Fibroblast of lung (primary cell): ENCODE results near the gene CLEC16A. TPM values are rescaled to one million over a fixed set of nuclear protein-coding genes. Genes with fewer than 3 reads are reported as not detected.

Experiments
- DNase-seq, 2 donors: peaks; one replicate each; pipeline versions ENCODE4 v3.0.0 to v3.0.0-alpha.2; 2010; ENCODE audit warnings: low read depth in 2 of 2
- H2AFZ ChIP-seq: 2 replicates; pipeline ENCODE4 v1.5.1; 2012; ENCODE audit warnings: low read length, control low read depth, inconsistent platforms
- H3K27ac ChIP-seq: 2 replicates; pipeline ENCODE4 v1.5.1; 2011; ENCODE audit warnings: low read length, control low read depth; ENCODE audit not compliant: insufficient read depth
- H3K27me3 ChIP-seq: 2 replicates; pipeline ENCODE4 v1.5.1; 2011; ENCODE audit warnings: mild to moderate bottlenecking, low read length; ENCODE audit not compliant: control insufficient read depth, insufficient read depth
- H3K36me3 ChIP-seq: 2 replicates; pipeline ENCODE4 v1.5.1; 2011; ENCODE audit warnings: low read length; ENCODE audit not compliant: control insufficient read depth, insufficient read depth
- H3K4me1 ChIP-seq: 2 replicates; pipeline ENCODE4 v1.5.1; 2011; ENCODE audit warnings: low read length; ENCODE audit not compliant: control insufficient read depth, insufficient read depth; ENCODE audit errors: extremely low read depth
- H3K4me2 ChIP-seq: 2 replicates; pipeline ENCODE4 v1.5.1; 2011; ENCODE audit warnings: low read length, control low read depth; ENCODE audit not compliant: insufficient read depth; ENCODE audit errors: extremely low read depth
- H3K4me3 ChIP-seq, 4 experiments: fragments of 200-600 bp in 1 of 4; sonication (generic) in 1 of 4; replicated peaks in 1 of 4; 2 replicates each; pipeline ENCODE4 v1.5.1; 2011 to 2016; ENCODE audit warnings: low read length in 4 of 4, low read depth in 3 of 4, mild to moderate bottlenecking in 3 of 4, control low read depth in 2 of 4, inconsistent platforms in 1 of 4, mixed read lengths in 1 of 4; ENCODE audit not compliant: insufficient read depth in 1 of 4; ENCODE audit errors: control extremely low read depth in 1 of 4
- H3K79me2 ChIP-seq: 2 replicates; pipeline ENCODE4 v1.5.1; 2012; ENCODE audit warnings: mild to moderate bottlenecking, low read length, inconsistent platforms; ENCODE audit not compliant: control insufficient read depth, insufficient read depth
- H3K9ac ChIP-seq: 2 replicates; pipeline ENCODE4 v1.5.1; 2011; ENCODE audit warnings: mild to moderate bottlenecking, low read length, control low read depth; ENCODE audit not compliant: insufficient read depth
- H3K9me3 ChIP-seq: 2 replicates; pipeline ENCODE4 v1.5.1; 2012; ENCODE audit warnings: low read depth, low read length; ENCODE audit not compliant: control insufficient read depth, insufficient read depth
- H4K20me1 ChIP-seq: 2 replicates; pipeline ENCODE4 v1.5.1; 2011; ENCODE audit warnings: low read length; ENCODE audit not compliant: control insufficient read depth, insufficient read depth; ENCODE audit errors: extremely low read depth
- EZH2 ChIP-seq: IDR thresholded peaks from 2 replicates; pipeline ENCODE4 v1.5.1; 2012; ENCODE audit warnings: low read length, control low read depth, mild to moderate bottlenecking; ENCODE audit errors: missing control alignments
- polyA plus RNA-seq, 2 donors: library from polyadenylated mRNA; depleted of rRNA in 1 of 2; stranded (reverse) in 1 of 2; unstranded in 1 of 2; fragments of >200 nt; gene quantifications; 2 replicates each; pipeline ENCODE4 v1.2.1, GENCODE V29; 2011 to 2012; ENCODE audit warnings: missing spikeins in 1 of 2
- total RNA-seq: library from RNA; depleted of rRNA; stranded (reverse); fragments of >200 nt; gene quantifications from 2 replicates; pipeline ENCODE4 v1.2.1, GENCODE V29; 2014
- TF ChIP-seq, protein P1 (sequence below), 2 donors: IDR thresholded peaks in 1 of 2; conservative IDR thresholded peaks in 1 of 2; 1 replicate in 1 of 2; 2 replicates in 1 of 2; pipeline ENCODE4 v1.5.1; 2011 to 2012; ENCODE audit warnings: low read length in 2 of 2, control low read depth in 1 of 2, inconsistent platforms in 1 of 2, low read depth in 1 of 2, mild to moderate bottlenecking in 1 of 2

The CLEC16A gene
- total and polyA plus RNA-seq, 2 donors (not counting 1 experiment from before 2014, with no cell fraction given), result 9.1 to 22.0 TPM

DNA sequence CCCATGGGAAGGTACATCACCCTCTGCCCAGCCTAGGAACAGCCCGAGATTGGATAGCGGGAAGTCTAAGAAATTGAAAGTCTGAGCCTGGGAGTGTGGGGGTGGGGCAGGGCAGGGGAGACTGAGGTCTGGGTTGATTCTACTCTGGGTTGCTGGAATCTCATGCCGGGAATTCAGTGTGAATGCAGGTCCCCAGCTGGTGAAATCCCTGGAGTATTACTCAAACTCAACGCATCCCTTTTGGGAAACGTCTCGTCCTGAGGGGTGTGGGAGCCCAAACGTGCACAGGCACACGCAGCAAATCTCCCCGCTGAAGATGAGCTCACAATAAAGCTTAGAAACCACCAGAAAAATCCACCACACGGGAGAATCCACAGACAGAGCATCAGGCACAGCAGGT is 256.2 kb downstream of the CLEC16A start:
- no peaks in the 10 kb centered on the region for H4K20me1 ChIP-seq
- no peaks in the 10 kb centered on the region for H3K9me3 ChIP-seq
- H3K4me1 ChIP-seq, result peaks cover 19% of the 10 kb centered on the region
- TF ChIP-seq EZH2, result no peak
- TF ChIP-seq, protein P1, sequence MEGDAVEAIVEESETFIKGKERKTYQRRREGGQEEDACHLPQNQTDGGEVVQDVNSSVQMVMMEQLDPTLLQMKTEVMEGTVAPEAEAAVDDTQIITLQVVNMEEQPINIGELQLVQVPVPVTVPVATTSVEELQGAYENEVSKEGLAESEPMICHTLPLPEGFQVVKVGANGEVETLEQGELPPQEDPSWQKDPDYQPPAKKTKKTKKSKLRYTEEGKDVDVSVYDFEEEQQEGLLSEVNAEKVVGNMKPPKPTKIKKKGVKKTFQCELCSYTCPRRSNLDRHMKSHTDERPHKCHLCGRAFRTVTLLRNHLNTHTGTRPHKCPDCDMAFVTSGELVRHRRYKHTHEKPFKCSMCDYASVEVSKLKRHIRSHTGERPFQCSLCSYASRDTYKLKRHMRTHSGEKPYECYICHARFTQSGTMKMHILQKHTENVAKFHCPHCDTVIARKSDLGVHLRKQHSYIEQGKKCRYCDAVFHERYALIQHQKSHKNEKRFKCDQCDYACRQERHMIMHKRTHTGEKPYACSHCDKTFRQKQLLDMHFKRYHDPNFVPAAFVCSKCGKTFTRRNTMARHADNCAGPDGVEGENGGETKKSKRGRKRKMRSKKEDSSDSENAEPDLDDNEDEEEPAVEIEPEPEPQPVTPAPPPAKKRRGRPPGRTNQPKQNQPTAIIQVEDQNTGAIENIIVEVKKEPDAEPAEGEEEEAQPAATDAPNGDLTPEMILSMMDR (conservative IDR thresholded peaks at IDR 0.05 in 1 of 2, IDR thresholded peaks at IDR 0.05 in 1 of 2; ENCODE audit: low read depth in 1 of 2, low read length in 2 of 2), result no peak
- no peak overlapping the region for H2AFZ ChIP-seq
- no peak overlapping the region for H3K27ac ChIP-seq
- H3K36me3 ChIP-seq, result no peaks in the 10 kb centered on the region
- DNase-seq, result peak in 1 of 2 donors; percentile 23
- H3K9ac ChIP-seq, result no peak overlapping the region
- H3K4me2 ChIP-seq, result no peak overlapping the region
- no peak overlapping the region for H3K4me3 ChIP-seq
- no peaks in the 10 kb centered on the region for H3K79me2 ChIP-seq
- H3K27me3 ChIP-seq, result no peaks in the 10 kb centered on the region

DNA sequence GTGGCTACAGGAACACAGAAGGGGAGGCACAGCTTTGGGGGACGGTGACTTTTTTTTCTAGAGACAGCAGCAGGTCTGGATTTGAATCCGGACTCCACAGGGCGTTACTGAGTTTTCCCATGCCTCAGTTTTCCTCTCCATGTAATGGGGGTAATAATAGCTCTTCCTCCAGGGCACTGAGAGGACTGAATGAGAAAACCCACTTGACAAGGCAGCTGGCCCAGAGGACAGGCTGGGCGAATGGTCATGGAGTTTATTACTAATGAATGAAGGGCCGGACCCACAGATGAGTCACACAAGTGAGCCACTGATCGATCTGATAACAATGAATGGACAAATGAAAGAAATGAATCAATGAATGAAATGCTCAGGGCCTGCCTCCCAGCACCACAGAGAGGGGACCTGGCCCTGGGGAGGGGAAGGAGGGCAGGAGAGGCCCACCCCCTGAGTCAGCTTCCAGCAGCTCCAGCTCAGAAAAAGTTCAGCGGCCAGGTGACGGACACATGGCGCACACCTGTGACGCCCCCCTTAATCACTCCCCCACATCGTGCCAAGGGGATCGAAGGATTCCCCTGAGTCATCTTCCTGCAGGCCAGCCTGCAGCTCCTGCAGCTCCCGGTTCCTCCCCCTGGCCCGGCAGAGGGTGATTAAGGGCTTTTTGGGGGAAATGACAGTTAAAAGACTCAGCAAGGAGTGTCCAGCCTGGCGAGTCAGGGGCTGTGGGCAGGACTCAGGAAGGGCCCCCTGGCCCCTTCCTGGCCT is 257.3 kb downstream of the CLEC16A start:
- H3K27me3 ChIP-seq, result no peaks in the 10 kb centered on the region
- H3K4me3 ChIP-seq, result peak overlapping the region in 1 of 4 experiments; percentile 20
- H3K36me3 ChIP-seq, result no peaks in the 10 kb centered on the region
- peak overlapping the region; percentile 83 for H3K27ac ChIP-seq
- H3K9ac ChIP-seq, result peak overlapping the region; percentile 20
- no peak overlapping the region for H2AFZ ChIP-seq
- no peaks in the 10 kb centered on the region for H4K20me1 ChIP-seq
- peaks cover 25% of the 10 kb centered on the region for H3K4me1 ChIP-seq
- no peaks in the 10 kb centered on the region for H3K79me2 ChIP-seq
- no peaks in the 10 kb centered on the region for H3K9me3 ChIP-seq
- peak overlapping the region; percentile 68 for H3K4me2 ChIP-seq
- DNase-seq, result peak; percentile 72 to 92
- TF ChIP-seq, protein P1 (conservative IDR thresholded peaks at IDR 0.05 in 1 of 2, IDR thresholded peaks at IDR 0.05 in 1 of 2; ENCODE audit: low read depth in 1 of 2, low read length in 2 of 2), result no peak
- no peak for TF ChIP-seq EZH2

DNA sequence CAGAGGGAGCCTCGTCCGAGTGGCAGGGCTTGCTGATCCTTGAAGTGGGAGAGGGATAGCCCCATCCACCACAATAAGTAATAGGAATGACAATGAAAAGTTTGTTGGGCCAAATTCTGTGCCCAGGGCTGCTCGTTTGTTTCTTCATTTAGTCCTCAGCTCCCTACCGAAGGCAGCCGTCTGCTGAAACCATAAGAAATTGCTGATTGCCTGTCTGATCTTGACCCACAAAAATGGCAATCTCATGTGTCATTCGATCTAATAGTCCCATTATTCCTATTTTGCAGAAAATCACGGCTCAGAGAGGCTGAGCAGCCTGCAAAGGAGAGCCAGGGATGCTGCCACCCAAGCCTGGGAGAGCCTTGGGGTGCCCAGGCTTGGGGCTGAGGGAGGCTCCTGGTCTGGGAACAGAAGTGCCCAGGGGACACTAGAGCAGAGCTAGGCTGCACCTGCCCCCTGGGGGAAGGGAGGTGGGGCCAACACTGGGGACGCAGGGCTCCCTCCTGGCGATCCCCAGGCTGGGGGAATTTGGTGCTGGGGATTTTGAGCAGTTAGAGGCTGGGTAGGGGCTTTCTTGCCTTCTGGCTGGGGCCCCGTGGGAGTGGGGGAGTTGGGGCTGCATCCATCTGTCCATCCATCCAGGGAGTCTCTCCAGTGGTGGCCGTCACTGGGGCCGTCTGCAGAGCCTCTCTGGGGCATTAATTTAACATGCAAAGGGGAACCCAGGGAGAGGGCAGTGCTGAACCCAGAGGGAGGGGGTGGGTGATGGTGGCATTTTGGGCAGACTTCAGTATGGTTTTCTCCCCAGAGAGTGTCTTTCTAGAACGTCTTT is 258.1 kb downstream of the CLEC16A start:
- no peak for TF ChIP-seq EZH2
- TF ChIP-seq, protein P1 (conservative IDR thresholded peaks at IDR 0.05 in 1 of 2, IDR thresholded peaks at IDR 0.05 in 1 of 2; ENCODE audit: low read depth in 1 of 2, low read length in 2 of 2), result no peak
- H3K36me3 ChIP-seq, result no peaks in the 10 kb centered on the region
- no peaks in the 10 kb centered on the region for H4K20me1 ChIP-seq
- H2AFZ ChIP-seq, result no peak overlapping the region
- peak overlapping the region; percentile 68 for H3K4me2 ChIP-seq
- H3K9ac ChIP-seq, result peak overlapping the region; percentile 20
- peaks cover 2% of the 10 kb centered on the region for H3K9me3 ChIP-seq
- H3K27ac ChIP-seq, result peak overlapping the region; percentile 83
- DNase-seq, result peak in 1 of 2 donors; percentile 57
- no peaks in the 10 kb centered on the region for H3K79me2 ChIP-seq
- peaks cover 25% of the 10 kb centered on the region for H3K4me1 ChIP-seq
- no peaks in the 10 kb centered on the region for H3K27me3 ChIP-seq
- H3K4me3 ChIP-seq, result no peak overlapping the region
